Renal cortex interstitium (tissue), 15 donors: Measurements from ENCODE around the gene TLX1. TPM values are rescaled to one million over a fixed set of nuclear protein-coding genes. Genes with fewer than 3 reads are reported as not detected.

Experiments used
- DNase-seq, 11 donors: peaks; one replicate each; pipeline ENCODE4 v3.0.0-alpha.2; 2013; ENCODE audit warnings: low read depth in 9 of 11, low spot score in 4 of 11; ENCODE audit errors: extremely low read depth in 1 of 11
- long read RNA-seq, 16 experiments: transcript quantifications; one replicate each; lab custom pipeline, GENCODE V29; 2026
- polyA plus RNA-seq, 3 donors: library from polyadenylated mRNA; unstranded; fragments of 120-200 nt; gene quantifications; one replicate each; pipeline ENCODE4 v1.2.1, GENCODE V29; 2013; ENCODE audit not compliant: insufficient read length in 3 of 3

The TLX1 gene
- under 1 TPM in 2 of 3 donors, not detected in 1; 0.09 TPM for polyA plus RNA-seq
- long read RNA-seq, donor 1: 0 reads
- long read RNA-seq, donor 2, partial matches to known transcripts: 0 of 1 reads
- long read RNA-seq, donor 2, other reads (novel, unspliced or antisense): 0 of 1 reads
- long read RNA-seq, donor 3: 0 reads
- long read RNA-seq, donor 4: 0 reads
- long read RNA-seq, donor 5: 0 reads
- long read RNA-seq, donor 6: 0 reads
- long read RNA-seq, donor 7: 0 reads
- long read RNA-seq, donor 8: 0 reads
- long read RNA-seq, donor 9: 0 reads
- long read RNA-seq, donor 10: 0 reads
- long read RNA-seq, donor 11: 0 reads
- long read RNA-seq, donor 12: 0 reads
- long read RNA-seq, donor 13: 0 reads
- long read RNA-seq, donor 14: 0 reads
- long read RNA-seq, donor 15: 0 reads
- long read RNA-seq, donor 16: 0 reads

GRCh38 chr10:101130984-101131961, at the start of gene TLX1:
TSS of gene TLX1 (plus strand) at chr10:101131300. CDS start at chr10:101131542, 242 bp downstream.
- no peak for DNase-seq

GRCh38 chr10:101085846-101086245, 45.3 kb upstream of the TLX1 start:
- no peak for DNase-seq

- DNase-seq: no peak
Measured at GRCh38 chr10:101087376-101087775, 43.7 kb upstream of the TLX1 start.

- DNase-seq: no peak
Measured at GRCh38 chr10:101087965-101088364, 43.1 kb upstream of the TLX1 start.

- no peak for DNase-seq
Measured at GRCh38 chr10:101089520-101090299, 41.4 kb upstream of the TLX1 start.

GRCh38 chr10:101090597-101090996, 40.5 kb upstream of the TLX1 start:
- DNase-seq: no peak

- DNase-seq: no peak
Measured at GRCh38 chr10:101091546-101092290, 39.4 kb upstream of the TLX1 start.

GRCh38 chr10:101092881-101093354, 38.2 kb upstream of the TLX1 start:
- DNase-seq: no peak

- peak in 5 of 11 donors; percentile 26 to 58 (median 53) for DNase-seq
Measured at GRCh38 chr10:101094121-101094879, 36.8 kb upstream of the TLX1 start.

GRCh38 chr10:101095004-101095403, 36.1 kb upstream of the TLX1 start:
- no peak for DNase-seq

- DNase-seq: peak in 9 of 11 donors; percentile 29 to 64 (median 56)
Measured at GRCh38 chr10:101095550-101096213, 35.4 kb upstream of the TLX1 start.

GRCh38 chr10:101096378-101096777, 34.7 kb upstream of the TLX1 start:
- no peak for DNase-seq

- DNase-seq: no peak
Measured at GRCh38 chr10:101097881-101098280, 33.2 kb upstream of the TLX1 start.

GRCh38 chr10:101099901-101100300, 31.2 kb upstream of the TLX1 start:
- DNase-seq: no peak

- DNase-seq: no peak
Measured at GRCh38 chr10:101101372-101101881, 29.7 kb upstream of the TLX1 start.

GRCh38 chr10:101103430-101103829, 27.7 kb upstream of the TLX1 start:
- no peak for DNase-seq

- DNase-seq: no peak
Measured at GRCh38 chr10:101106351-101106750, 24.7 kb upstream of the TLX1 start.
